AG04450 (cell line): ENCODE measurements around the gene HOXB5. TPM values are rescaled to one million over a fixed set of nuclear protein-coding genes. Genes with fewer than 3 reads are reported as not detected.

Experiments used
- CTCF ChIA-PET: fragments of 300-600, 350-600 bp; formaldehyde crosslinking; extraction: SDS; loops from one replicate; lab custom pipeline; 2022; ENCODE audit warnings: antibody characterized with exemption, inconsistent platforms; lab: Charles Lee
- POLR2A ChIA-PET: fragments of 350-600 bp; formaldehyde crosslinking; extraction: SDS; loops from one replicate; lab custom pipeline; 2021; ENCODE audit warnings: antibody characterized with exemption, inconsistent platforms; lab: Yijun Ruan, JAX
- DNase-seq: peaks from one replicate; pipeline ENCODE4 v3.0.0-alpha.2; 2011; ENCODE audit warnings: low read depth, low spot score
- H3K27ac ChIP-seq: one replicate; pipeline ENCODE4 v1.5.1; 2012; ENCODE audit warnings: low read depth, low read length, control low read depth
- H3K27me3 ChIP-seq: one replicate; pipeline ENCODE4 v1.6.0; 2012; ENCODE audit warnings: low read length; ENCODE audit not compliant: control insufficient read depth, insufficient read depth
- H3K4me3 ChIP-seq: 2 replicates; pipeline ENCODE4 v1.5.1; 2011; ENCODE audit warnings: mild to moderate bottlenecking, low read depth, low read length, control low read depth
- H3K9me3 ChIP-seq: 2 replicates; pipeline ENCODE4 v1.5.1; 2012; ENCODE audit warnings: low read length; ENCODE audit not compliant: control insufficient read depth, insufficient read depth
- CTCF ChIP-seq: IDR thresholded peaks from 2 replicates; pipeline ENCODE4 v1.5.1; 2011; ENCODE audit warnings: low read depth, low read length, control low read depth, inconsistent platforms
- polyA plus RNA-seq: library from polyadenylated mRNA; depleted of rRNA; stranded (reverse); fragments of >200 nt; gene quantifications from 2 replicates; pipeline ENCODE4 v1.2.3, GENCODE V29; 2011

HOXB5 gene
- polyA plus RNA-seq, 1 experiment = 9.4 TPM

GRCh38 chr17:48589831-48590606 lies 3.6 kb downstream of the HOXB5 start, which contains the start of gene HOXB3:
TSS of gene HOXB3 (minus strand) at chr17:48590241. CDS start at chr17:48552474, 37,767 bp downstream.
- DNase-seq = no peak
- peak within 1 kb of the TSS; percentile 97 for H3K27ac ChIP-seq
- H3K27me3 ChIP-seq = no peaks in the 10 kb centered on the region
- CTCF ChIA-PET = interaction anchor here (0.6 to 1.9 kb wide), 4 partner anchors 18 to 254 kb away, joined by 3 to 11 read pairs (median 7); no protein-coding TSS in a partner anchor
- POLR2A ChIA-PET = interaction anchor here (0.7 to 0.9 kb wide), 2 partner anchors 32 to 48 kb away, joined by 5 to 10 read pairs; no protein-coding TSS in a partner anchor
- TF ChIP-seq CTCF = no peak
- H3K4me3 ChIP-seq = peak within 1 kb of the TSS; percentile 89
- H3K9me3 ChIP-seq = no peaks in the 10 kb centered on the region; the same call in 1 of the 2 replicates

DNA sequence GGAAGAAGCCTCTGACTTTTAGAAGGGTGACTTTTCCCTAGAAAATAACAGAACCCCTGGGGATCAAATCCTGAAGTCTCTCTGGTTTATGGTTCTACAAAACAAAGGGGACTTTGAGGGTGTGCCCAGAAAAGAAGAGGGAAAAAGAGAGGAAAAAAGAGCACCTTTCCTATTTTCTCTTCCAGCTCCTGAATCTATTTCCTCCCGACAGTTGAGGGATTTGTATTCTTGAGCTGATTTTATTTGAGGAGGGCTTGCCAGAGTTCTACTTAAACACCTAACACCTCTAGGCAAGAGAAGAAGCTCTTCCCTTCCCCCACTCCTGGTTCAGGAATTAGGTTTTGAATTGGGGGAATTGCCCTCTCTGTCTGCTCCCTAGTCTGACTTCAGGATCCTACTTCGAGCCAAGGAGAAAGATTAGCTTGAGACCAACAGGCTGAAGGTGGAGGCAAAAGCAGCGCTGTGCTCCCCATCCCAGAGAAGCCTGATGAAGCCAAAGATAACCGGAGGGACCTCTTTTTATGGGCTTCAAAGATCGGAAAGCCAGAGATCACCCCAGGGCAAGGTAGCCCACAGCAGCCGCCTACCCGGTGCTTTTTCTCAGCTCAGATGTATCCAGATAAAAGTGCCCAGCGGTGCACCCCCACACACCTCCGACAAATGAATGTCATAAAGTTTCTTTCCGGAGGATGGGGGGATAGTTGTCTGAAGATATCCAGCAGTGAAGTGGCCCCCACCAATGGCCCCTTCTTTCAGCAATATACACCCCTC lies 4.3 kb downstream of the HOXB5 start:
- H3K9me3 ChIP-seq = no peaks in the 10 kb centered on the region; the same call in 1 of the 2 replicates
- peak overlapping the region; percentile 97 for H3K27ac ChIP-seq
- POLR2A ChIA-PET = interaction anchor here (0.8 to 2.7 kb wide), 6 partner anchors 13 to 48 kb away, joined by 3 to 12 read pairs (median 6); no protein-coding TSS in a partner anchor
- no peak for TF ChIP-seq CTCF
- DNase-seq = no peak
- CTCF ChIA-PET = interaction anchor here (0.8 to 1.9 kb wide), 4 partner anchors 42 to 327 kb away, joined by 3 to 11 read pairs (median 4); no protein-coding TSS in a partner anchor
- H3K27me3 ChIP-seq = no peaks in the 10 kb centered on the region
- H3K4me3 ChIP-seq = peak overlapping the region; percentile 89

DNA sequence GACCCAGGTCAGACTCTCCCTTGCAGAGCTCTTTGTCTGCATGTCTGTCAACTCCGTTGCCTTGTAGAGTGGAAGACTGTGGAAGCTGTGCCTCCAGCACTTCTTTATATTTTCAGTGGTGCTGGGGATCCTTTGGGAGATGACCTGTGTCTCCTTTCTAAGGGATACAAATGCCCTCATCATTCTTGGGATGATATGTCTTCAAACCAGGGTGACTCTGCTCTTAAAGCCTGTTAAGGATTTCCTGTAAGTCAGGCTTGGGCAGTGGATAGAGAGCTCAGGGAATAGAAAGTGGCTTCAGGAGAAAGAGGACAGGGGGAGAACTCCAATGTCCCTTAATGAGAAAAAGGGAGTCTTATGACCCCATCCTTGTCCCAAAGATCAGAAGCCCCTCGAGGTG lies 5.1 kb downstream of the HOXB5 start:
- H3K4me3 ChIP-seq = peak overlapping the region; percentile 89
- POLR2A ChIA-PET = interaction anchor here (0.8 to 2.7 kb wide), 7 partner anchors 12 to 47 kb away, joined by 3 to 12 read pairs (median 6); no protein-coding TSS in a partner anchor
- no peaks in the 10 kb centered on the region; the same call in 1 of the 2 replicates for H3K9me3 ChIP-seq
- H3K27me3 ChIP-seq = no peaks in the 10 kb centered on the region
- CTCF ChIA-PET = interaction anchor here (0.8 to 1.6 kb wide), 5 partner anchors 40 to 326 kb away, joined by 3 to 6 read pairs (median 4); no protein-coding TSS in a partner anchor
- no peak for DNase-seq
- peak overlapping the region; percentile 97 for H3K27ac ChIP-seq
- TF ChIP-seq CTCF = no peak

DNA sequence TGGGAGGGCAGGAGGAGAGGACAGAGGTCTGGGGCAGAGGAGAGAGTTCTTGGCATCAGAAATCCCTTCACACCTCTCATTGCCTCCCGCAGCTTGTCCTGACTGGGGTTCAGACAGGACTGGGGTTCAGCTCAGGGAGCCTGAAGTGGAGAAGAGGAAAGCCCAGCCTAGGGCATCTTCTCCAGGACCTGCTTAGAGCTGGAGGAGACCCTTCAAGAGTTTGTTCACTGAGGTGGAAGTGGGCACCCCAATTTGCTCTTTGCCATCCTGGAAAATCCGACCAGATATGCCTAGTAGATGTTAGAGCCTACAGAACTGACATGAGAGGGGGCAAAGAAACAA lies 5.5 kb downstream of the HOXB5 start:
- POLR2A ChIA-PET = interaction anchor here (0.6 to 2.7 kb wide), 11 partner anchors 10 to 77 kb away, joined by 3 to 12 read pairs (median 6); no protein-coding TSS in a partner anchor
- H3K27me3 ChIP-seq = no peaks in the 10 kb centered on the region
- no peak for DNase-seq
- peak overlapping the region; percentile 89 for H3K4me3 ChIP-seq
- no peaks in the 10 kb centered on the region; the same call in 1 of the 2 replicates for H3K9me3 ChIP-seq
- no peak for TF ChIP-seq CTCF
- peak overlapping the region; percentile 97 for H3K27ac ChIP-seq
- CTCF ChIA-PET = interaction anchor here (0.7 to 1.6 kb wide), 8 partner anchors 9 to 325 kb away, joined by 3 to 8 read pairs (median 4); no protein-coding TSS in a partner anchor
